GM19328 (cell line): ENCODE measurements around the gene BMPR2.
A peak's percentile ranks its signal among the peaks of the same experiment; 100 is the strongest.

Experiments
- ATAC-seq: cut with Tn5 transposase; IDR thresholded peaks from one replicate; pipeline ENCODE4 v1.9.1; 2021; ENCODE audit warnings: mild to moderate bottlenecking, moderate library complexity; ENCODE audit not compliant: unreplicated experiment

The BMPR2 gene

GRCh38 chr2:202588647-202589581, 212.8 kb downstream of the BMPR2 start:
- no peak for ATAC-seq

- no peak for ATAC-seq
These were observed 213.4 kb downstream of the BMPR2 start for GRCh38 chr2:202589582-202589949.

GRCh38 chr2:202592566-202592965, 216.4 kb downstream of the BMPR2 start:
- no peak for ATAC-seq

- ATAC-seq = no peak
These were observed 223.0 kb downstream of the BMPR2 start for GRCh38 chr2:202599105-202599504.

- no peak for ATAC-seq
These were observed 223.8 kb downstream of the BMPR2 start for GRCh38 chr2:202599911-202600310.

GRCh38 chr2:202604699-202605098, 228.6 kb downstream of the BMPR2 start:
- no peak for ATAC-seq

GRCh38 chr2:202605174-202605573, 229.0 kb downstream of the BMPR2 start:
- ATAC-seq = no peak

GRCh38 chr2:202608142-202608852, 232.2 kb downstream of the BMPR2 start:
- no peak for ATAC-seq

GRCh38 chr2:202609381-202610145, 233.4 kb downstream of the BMPR2 start:
- peak; percentile 84 for ATAC-seq

- ATAC-seq = no peak
These were observed 234.3 kb downstream of the BMPR2 start for GRCh38 chr2:202610380-202610779.

- ATAC-seq = no peak
These were observed 236.0 kb downstream of the BMPR2 start for GRCh38 chr2:202612145-202612544.

GRCh38 chr2:202613479-202613878, 237.4 kb downstream of the BMPR2 start:
- no peak for ATAC-seq
